IPS DF 19.7 (cell line): ENCODE results near the gene GRK5.
A peak's percentile ranks its signal among the peaks of the same experiment; 100 is the strongest.

Experiments
- DNase-seq: peaks from one replicate; pipeline ENCODE4 v3.0.0-alpha.2; 2013; ENCODE audit warnings: low read depth, low spot score

The GRK5 gene

GRCh38 chr10:119198438-119198837 is 8.9 kb upstream of the GRK5 start:
- DNase-seq = no peak

- DNase-seq = peak; percentile 60
Observed at GRCh38 chr10:119199231-119199992, 8.0 kb upstream of the GRK5 start.

GRCh38 chr10:119201233-119201632 is 6.1 kb upstream of the GRK5 start:
- no peak for DNase-seq

GRCh38 chr10:119203006-119203405 is 4.4 kb upstream of the GRK5 start:
- no peak for DNase-seq

GRCh38 chr10:119205894-119206602 is 1.3 kb upstream of the GRK5 start:
- no peak for DNase-seq

- no peak for DNase-seq
Observed at GRCh38 chr10:119206603-119207365, 587 bp upstream of the GRK5 start.

- no peak for DNase-seq
Observed at GRCh38 chr10:119207713-119208552, 562 bp downstream of the GRK5 start.

- no peak for DNase-seq
Observed at GRCh38 chr10:119208553-119208940, 1.2 kb downstream of the GRK5 start.

GRCh38 chr10:119209035-119209735 is 1.8 kb downstream of the GRK5 start:
- DNase-seq = no peak

- no peak for DNase-seq
Observed at GRCh38 chr10:119209736-119210355, 2.5 kb downstream of the GRK5 start.

- no peak for DNase-seq
Observed at GRCh38 chr10:119210633-119211032, 3.3 kb downstream of the GRK5 start.

GRCh38 chr10:119211176-119211575 is 3.8 kb downstream of the GRK5 start:
- DNase-seq = no peak

- DNase-seq = no peak
Observed at GRCh38 chr10:119211625-119212441, 4.5 kb downstream of the GRK5 start.

- no peak for DNase-seq
Observed at GRCh38 chr10:119215371-119215770, 8.0 kb downstream of the GRK5 start.

GRCh38 chr10:119216127-119216526 is 8.8 kb downstream of the GRK5 start:
- no peak for DNase-seq

GRCh38 chr10:119217401-119217800 is 10.0 kb downstream of the GRK5 start:
- no peak for DNase-seq

- no peak for DNase-seq
Observed at GRCh38 chr10:119217991-119218490, 10.7 kb downstream of the GRK5 start.

- no peak for DNase-seq
Observed at GRCh38 chr10:119219871-119220270, 12.5 kb downstream of the GRK5 start.

GRCh38 chr10:119221201-119221600 is 13.8 kb downstream of the GRK5 start:
- no peak for DNase-seq
